Body of pancreas (tissue), 4 donors: ENCODE data around the gene USB1.

Experiments
- CTCF ChIP-seq, 7 experiments: fragments of 450-650 bp in 4 of 7; fragments of 200-600 bp in 3 of 7; sonication (generic) in 3 of 7; IDR thresholded peaks; one replicate each; pipeline ENCODE4 v1.5.1; 2016 to 2019; ENCODE audit warnings: antibody characterized with exemption in 7 of 7
- POLR2A ChIP-seq, 3 donors: fragments of 450-650 bp; IDR thresholded peaks; one replicate each; pipeline ENCODE4 v1.6.1; 2016; ENCODE audit warnings: antibody characterized with exemption in 3 of 3, mild to moderate bottlenecking in 2 of 3

GRCh38 chr16:58028541-58029070, 27.4 kb downstream of the USB1 start:
- TF ChIP-seq CTCF (IDR thresholded peaks at IDR 0.05) (no peak), POLR2A (IDR thresholded peaks at IDR 0.05) (no peak)
